Ascending aorta (tissue), 2 donors: ENCODE measurements around the gene CKB. TPM values are rescaled to one million over a fixed set of nuclear protein-coding genes. Genes with fewer than 3 reads are reported as not detected.
A peak's percentile ranks its signal among the peaks of the same experiment; 100 is the strongest.

Experiments used
- DNase-seq, 2 donors: peaks; one replicate each; pipeline ENCODE4 v3.0.0-alpha.2; 2019; ENCODE audit warnings: low spot score in 2 of 2
- H3K27ac ChIP-seq, 2 donors: fragments of 200-600 bp; sonication (generic); one replicate each; pipeline ENCODE4 v1.5.1; 2016 to 2017; ENCODE audit warnings: mild to moderate bottlenecking in 1 of 2
- H3K27me3 ChIP-seq: fragments of 200-600 bp; sonication (generic); one replicate; pipeline ENCODE4 v1.5.1; 2017
- H3K36me3 ChIP-seq, 2 donors: fragments of 200-600 bp; sonication (generic); one replicate each; pipeline ENCODE4 v1.5.1; 2016
- H3K4me1 ChIP-seq, 2 donors: fragments of 200-600 bp; sonication (generic); one replicate each; pipeline ENCODE4 v1.5.1; 2016 to 2017; ENCODE audit warnings: mild to moderate bottlenecking in 1 of 2
- H3K4me3 ChIP-seq, 2 donors: fragments of 200-600 bp; sonication (generic); one replicate each; pipeline ENCODE4 v1.5.1; 2016 to 2017; ENCODE audit warnings: mild to moderate bottlenecking in 1 of 2
- H3K9me3 ChIP-seq, 2 donors: fragments of 200-600 bp; sonication (generic); one replicate each; pipeline ENCODE4 v1.5.1; 2016
- CTCF ChIP-seq, 3 experiments: fragments of 200-600 bp in 2 of 3; fragments of 450-650 bp in 1 of 3; sonication (generic) in 2 of 3; IDR thresholded peaks; one replicate each; pipeline ENCODE4 v1.5.1; 2016 to 2019; ENCODE audit warnings: antibody characterized with exemption in 3 of 3, mild to moderate bottlenecking in 1 of 3, moderate library complexity in 1 of 3
- intact Hi-C: fragments of 100-400 bp; cut with DNase I; formaldehyde crosslinking; loops from one replicate; pipeline ENCODE4 v1.15.1; 2023
- total RNA-seq: library from RNA; depleted of rRNA; stranded (reverse); fragments of >200 nt; gene quantifications from one replicate; pipeline ENCODE4 v1.1.0, GENCODE V29; 2016

Gene CKB
- total RNA-seq, 1 donor from 2014 or later, result 144 TPM

- Histone ChIP-seq H3K9me3 (no peaks in the 10 kb centered on the region), H3K27ac (no peak overlapping the region), H3K4me3 (no peak overlapping the region), H3K36me3 (no peaks in the 10 kb centered on the region), H3K4me1 (peaks cover 48 to 66% of the 10 kb centered on the region in 2 donors), H3K27me3 (no peaks in the 10 kb centered on the region)
- no peak for DNase-seq
- no peak for TF ChIP-seq CTCF (IDR thresholded peaks at IDR 0.05)
- intact Hi-C loops, result loop anchor here (1.0 kb wide), 1 partner anchor 46 kb away; no protein-coding TSS in a partner anchor
Measured at GRCh38 chr14:103545915-103546651, 23.5 kb upstream of the CKB start.

- no peak overlapping the region for H3K27ac ChIP-seq
- H3K9me3 ChIP-seq, result no peaks in the 10 kb centered on the region
- no peak overlapping the region for H3K4me3 ChIP-seq
- DNase-seq, result no peak
- TF ChIP-seq CTCF (IDR thresholded peaks at IDR 0.05), result no peak
- no peaks in the 10 kb centered on the region for H3K36me3 ChIP-seq
- intact Hi-C loops, result no loop called here
- H3K4me1 ChIP-seq, result peaks cover 51 to 65% of the 10 kb centered on the region in 2 donors
- no peaks in the 10 kb centered on the region for H3K27me3 ChIP-seq
Measured at GRCh38 chr14:103545219-103545914, 22.7 kb upstream of the CKB start.

GRCh38 chr14:103544388-103545218 is 22.0 kb upstream of the CKB start:
- H3K4me1 ChIP-seq, result peaks cover 51 to 63% of the 10 kb centered on the region in 2 donors
- H3K4me3 ChIP-seq, result no peak overlapping the region
- H3K27me3 ChIP-seq, result no peaks in the 10 kb centered on the region
- H3K27ac ChIP-seq, result no peak overlapping the region
- intact Hi-C loops, result no loop called here
- H3K9me3 ChIP-seq, result no peaks in the 10 kb centered on the region
- TF ChIP-seq CTCF (IDR thresholded peaks at IDR 0.05), result no peak
- DNase-seq, result no peak
- no peaks in the 10 kb centered on the region for H3K36me3 ChIP-seq

- no peak for DNase-seq
- no peak for TF ChIP-seq CTCF (IDR thresholded peaks at IDR 0.05)
- no peak overlapping the region for H3K4me3 ChIP-seq
- peak overlapping the region; percentile 66 to 88 for H3K27ac ChIP-seq
- H3K36me3 ChIP-seq, result no peaks in the 10 kb centered on the region
- H3K4me1 ChIP-seq, result peaks cover 55 to 66% of the 10 kb centered on the region in 2 donors
- no peaks in the 10 kb centered on the region for H3K9me3 ChIP-seq
- H3K27me3 ChIP-seq, result no peaks in the 10 kb centered on the region
- intact Hi-C loops, result no loop called here
Measured at GRCh38 chr14:103543721-103544387, 21.2 kb upstream of the CKB start.

- peak overlapping the region; percentile 66 to 88 for H3K27ac ChIP-seq
- H3K27me3 ChIP-seq, result no peaks in the 10 kb centered on the region
- TF ChIP-seq CTCF (IDR thresholded peaks at IDR 0.05), result no peak
- H3K9me3 ChIP-seq, result no peaks in the 10 kb centered on the region
- no peak for DNase-seq
- no peak overlapping the region for H3K4me3 ChIP-seq
- intact Hi-C loops, result no loop called here
- no peaks in the 10 kb centered on the region for H3K36me3 ChIP-seq
- H3K4me1 ChIP-seq, result peaks cover 57 to 66% of the 10 kb centered on the region in 2 donors
Measured at GRCh38 chr14:103543140-103543539, 20.5 kb upstream of the CKB start.
